Tongue (tissue), 2 donors: ENCODE measurements around the gene MYO1F. TPM values are rescaled to one million over a fixed set of nuclear protein-coding genes. Genes with fewer than 3 reads are reported as not detected.

Experiments used
- DNase-seq: peaks from one replicate; pipeline ENCODE4 v3.0.0-alpha.2; 2015
- total RNA-seq: library from RNA; depleted of rRNA; stranded (reverse); fragments of >200 nt; gene quantifications from one replicate; pipeline ENCODE4 v1.2.3, GENCODE V29; 2014

The MYO1F gene
- total RNA-seq, 1 donor from 2014 or later: 7.3 TPM

GRCh38 chr19:8491574-8491973 is 85.7 kb downstream of the MYO1F start:
- no peak for DNase-seq

GRCh38 chr19:8490873-8491272 is 86.4 kb downstream of the MYO1F start:
- DNase-seq: no peak

DNA sequence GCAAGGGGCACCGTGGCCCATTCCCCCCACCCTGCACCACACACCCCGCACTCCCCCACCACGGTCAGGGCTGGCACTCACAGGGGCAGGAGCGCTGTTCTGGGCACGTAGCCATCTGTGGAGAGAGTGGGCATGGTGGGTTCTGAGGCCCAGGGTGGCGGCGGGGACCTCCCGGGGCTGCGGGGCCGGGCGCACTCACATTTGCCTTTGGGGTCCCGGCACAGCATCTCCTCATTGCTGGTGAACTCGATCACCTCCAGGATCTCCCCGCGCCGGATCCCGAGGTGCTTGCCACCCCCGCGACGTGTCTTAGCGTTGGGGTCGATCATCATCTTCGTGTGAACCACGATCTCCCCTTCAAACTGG is 86.9 kb downstream of the MYO1F start:
- DNase-seq: no peak

DNA sequence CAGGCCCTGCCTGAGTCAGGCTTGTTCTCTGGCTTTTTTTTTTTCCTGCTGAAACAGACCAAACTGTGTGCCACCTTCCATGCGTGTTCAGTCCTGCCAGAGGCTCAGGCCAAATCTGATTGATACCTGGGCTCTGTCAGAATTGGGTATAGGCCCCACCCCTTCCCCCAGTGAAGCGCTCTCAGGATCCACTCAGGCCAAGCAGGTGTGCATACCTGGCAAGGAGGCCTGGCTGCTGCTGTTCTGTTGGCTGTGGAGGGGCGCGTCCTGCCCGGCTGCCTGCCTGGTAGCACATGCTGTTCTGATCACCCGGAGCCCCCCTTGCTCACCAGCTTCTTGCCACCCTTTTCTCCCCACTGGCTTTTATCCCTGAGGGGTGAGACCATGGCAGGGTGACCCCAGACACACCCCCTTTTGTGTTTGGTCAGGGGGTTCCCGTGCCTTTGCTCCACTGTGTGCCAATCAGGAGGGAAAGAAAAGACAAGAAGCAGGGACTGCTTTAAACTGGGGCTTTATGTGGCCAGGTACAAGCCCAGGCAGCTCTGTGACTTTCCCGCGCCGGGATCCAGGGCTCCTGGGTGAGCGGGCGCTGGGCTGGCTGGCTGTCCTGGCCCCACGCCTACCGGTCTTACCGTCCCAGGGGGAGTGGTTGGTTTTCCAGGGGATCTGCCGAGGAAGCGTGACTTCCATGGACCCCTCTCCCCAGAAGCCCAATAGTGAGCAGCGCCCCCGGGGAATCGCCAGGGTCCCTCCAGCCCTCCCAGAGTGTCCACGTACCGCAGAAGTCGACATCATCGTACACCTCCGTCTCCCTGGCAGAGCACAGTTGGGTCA is 87.5 kb downstream of the MYO1F start:
- no peak for DNase-seq

- DNase-seq: no peak
Measured at GRCh38 chr19:8488365-8488764, 88.9 kb downstream of the MYO1F start.

DNA sequence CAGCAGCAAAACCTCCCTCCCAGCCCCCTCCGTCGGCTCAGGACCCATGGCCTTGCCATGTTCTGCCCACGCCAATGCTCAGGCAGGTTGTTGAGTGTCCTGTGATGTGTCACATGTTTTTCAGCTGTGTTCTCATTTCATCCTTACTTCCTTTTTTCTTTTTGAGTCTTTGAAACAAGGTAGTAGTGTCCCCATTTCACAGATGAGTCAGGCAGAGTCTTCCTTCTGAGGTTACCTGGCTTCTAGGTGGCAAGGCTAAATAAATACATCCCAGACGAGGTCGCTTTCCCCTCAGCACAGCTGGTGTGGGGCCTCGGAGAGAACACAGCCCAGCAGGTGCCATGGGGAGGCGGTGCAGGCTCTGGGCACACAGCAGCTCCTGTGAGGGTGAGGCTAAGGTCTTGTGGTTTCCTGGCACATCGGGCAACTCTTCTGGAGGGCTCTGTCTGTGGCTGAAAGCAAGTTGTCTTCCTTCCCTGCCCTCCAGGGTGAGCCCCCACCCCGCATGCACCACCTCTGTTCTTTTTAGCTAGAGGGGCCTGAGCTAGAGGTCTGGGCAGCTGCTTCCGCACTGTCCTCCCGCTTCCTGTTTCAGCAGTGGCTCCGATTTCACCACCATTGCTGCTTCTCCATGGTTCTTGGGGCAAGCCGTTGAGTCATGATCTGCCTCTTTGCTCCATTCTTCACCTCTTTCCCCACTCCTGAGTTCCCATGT is 89.9 kb downstream of the MYO1F start:
- no peak for DNase-seq

DNA sequence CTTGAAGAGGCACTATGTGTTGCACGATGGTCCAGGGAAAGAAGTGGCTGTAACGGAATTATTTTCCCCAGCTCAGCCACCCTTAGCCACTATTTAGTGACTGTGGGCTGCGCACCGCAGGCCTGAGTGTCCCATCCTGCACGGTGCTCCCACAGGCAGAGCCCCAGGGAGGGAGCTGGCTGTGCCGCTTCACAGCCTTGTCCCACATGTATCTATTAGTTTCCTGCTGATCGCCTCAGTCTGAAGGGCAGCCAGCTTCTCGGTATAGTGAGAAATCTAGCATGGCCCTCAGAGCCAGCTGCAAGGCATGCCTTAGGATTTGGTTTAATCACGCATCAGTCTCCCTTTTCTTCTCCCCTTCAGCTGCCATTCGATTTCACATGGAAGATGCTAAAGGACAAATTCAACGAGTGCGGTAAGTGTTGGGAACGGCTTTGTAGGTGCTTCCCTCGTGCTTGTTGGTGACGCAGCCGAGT is 90.5 kb downstream of the MYO1F start:
- no peak for DNase-seq

DNA sequence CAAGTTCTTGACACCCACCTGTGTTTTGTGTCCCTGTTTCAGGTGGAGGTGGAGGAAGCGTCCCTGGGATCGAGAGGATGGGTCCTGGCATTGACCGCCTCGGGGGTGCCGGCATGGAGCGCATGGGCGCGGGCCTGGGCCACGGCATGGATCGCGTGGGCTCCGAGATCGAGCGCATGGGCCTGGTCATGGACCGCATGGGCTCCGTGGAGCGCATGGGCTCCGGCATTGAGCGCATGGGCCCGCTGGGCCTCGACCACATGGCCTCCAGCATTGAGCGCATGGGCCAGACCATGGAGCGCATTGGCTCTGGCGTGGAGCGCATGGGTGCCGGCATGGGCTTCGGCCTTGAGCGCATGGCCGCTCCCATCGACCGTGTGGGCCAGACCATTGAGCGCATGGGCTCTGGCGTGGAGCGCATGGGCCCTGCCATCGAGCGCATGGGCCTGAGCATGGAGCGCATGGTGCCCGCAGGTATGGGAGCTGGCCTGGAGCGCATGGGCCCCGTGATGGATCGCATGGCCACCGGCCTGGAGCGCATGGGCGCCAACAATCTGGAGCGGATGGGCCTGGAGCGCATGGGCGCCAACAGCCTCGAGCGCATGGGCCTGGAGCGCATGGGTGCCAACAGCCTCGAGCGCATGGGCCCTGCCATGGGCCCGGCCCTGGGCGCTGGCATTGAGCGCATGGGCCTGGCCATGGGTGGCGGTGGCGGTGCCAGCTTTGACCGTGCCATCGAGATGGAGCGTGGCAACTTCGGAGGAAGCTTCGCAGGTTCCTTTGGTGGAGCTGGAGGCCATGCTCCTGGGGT is 91.5 kb downstream of the MYO1F start:
- DNase-seq: no peak

- no peak for DNase-seq
Measured at GRCh38 chr19:8484331-8484894, 92.8 kb downstream of the MYO1F start.

DNA sequence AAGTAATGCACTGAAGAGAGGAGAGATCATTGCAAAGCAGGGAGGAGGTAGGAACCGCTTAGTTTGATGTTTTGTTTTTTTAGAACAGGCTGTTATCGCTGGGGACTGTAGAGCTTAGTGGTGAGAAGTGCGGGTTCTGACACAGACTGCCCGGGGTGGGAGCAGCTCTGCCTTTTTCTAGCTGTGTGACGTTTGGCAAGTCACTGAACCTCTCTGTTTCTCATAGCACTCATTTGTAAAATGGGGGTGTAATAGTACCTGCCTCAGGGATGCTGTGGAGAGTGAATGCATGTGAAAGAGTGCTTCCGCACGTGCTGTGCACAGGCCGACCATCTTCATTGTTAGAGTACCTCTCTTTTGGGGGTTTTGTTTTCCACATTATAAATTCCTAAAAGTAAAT is 94.1 kb downstream of the MYO1F start:
- no peak for DNase-seq

DNA sequence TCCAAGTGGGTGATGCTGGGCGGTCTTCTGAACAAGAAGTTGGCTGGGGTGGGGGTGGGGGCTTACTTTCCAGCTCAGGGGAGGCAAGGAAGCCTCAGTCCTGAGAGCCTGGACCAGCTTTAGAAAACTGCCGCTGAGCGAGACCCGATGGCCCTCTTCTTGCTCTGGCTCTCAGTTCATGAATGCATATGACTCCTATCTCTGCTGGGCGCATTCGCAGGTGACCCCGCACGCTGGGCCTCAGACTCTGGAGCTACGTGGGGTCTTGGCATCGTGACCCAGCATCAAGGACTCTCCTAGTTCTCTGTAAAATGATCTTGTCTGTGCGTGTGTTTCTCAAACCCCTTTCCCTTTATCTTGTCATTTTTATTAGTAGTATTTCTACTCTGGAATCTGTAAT is 94.5 kb downstream of the MYO1F start:
- DNase-seq: no peak

DNA sequence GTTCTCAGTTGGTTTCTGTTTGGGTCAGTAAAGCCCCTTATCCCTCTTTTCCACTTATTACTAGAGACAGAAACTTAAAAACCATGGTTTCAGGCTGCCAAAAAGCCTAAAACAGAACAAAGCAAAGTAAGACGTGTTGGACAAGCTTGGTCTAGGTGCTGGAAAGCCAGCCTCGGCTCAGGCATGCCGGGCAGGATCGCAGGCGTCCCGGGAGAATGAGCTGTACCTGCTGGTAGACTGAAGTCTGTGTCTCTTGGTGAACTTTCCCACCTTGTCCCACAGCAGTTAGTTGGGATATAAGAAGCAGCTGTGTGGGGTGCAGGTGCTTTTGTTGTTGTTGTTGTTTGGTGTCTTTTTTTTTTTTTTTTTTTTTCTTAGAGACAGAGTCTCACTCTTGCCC is 95.6 kb downstream of the MYO1F start:
- no peak for DNase-seq

GRCh38 chr19:8481201-8481600 is 96.0 kb downstream of the MYO1F start:
- DNase-seq: no peak

GRCh38 chr19:8478598-8478997 is 98.6 kb downstream of the MYO1F start:
- DNase-seq: no peak

- DNase-seq: no peak
Measured at GRCh38 chr19:8477889-8478288, 99.4 kb downstream of the MYO1F start.

- DNase-seq: no peak
Measured at GRCh38 chr19:8476524-8476923, 100.7 kb downstream of the MYO1F start.

GRCh38 chr19:8475005-8475404 is 102.2 kb downstream of the MYO1F start:
- no peak for DNase-seq

- DNase-seq: no peak
Measured at GRCh38 chr19:8473648-8474476, 103.4 kb downstream of the MYO1F start.
